CD1c-positive myeloid dendritic cell (primary cell): ENCODE measurements around the gene CLEC1A.
A peak's percentile ranks its signal among the peaks of the same experiment; 100 is the strongest.

ENCODE experiments used
- DNase-seq: peaks from one replicate; pipeline ENCODE4 v3.0.0-alpha.2; 2016; ENCODE audit errors: extremely low spot score

Gene CLEC1A

DNA sequence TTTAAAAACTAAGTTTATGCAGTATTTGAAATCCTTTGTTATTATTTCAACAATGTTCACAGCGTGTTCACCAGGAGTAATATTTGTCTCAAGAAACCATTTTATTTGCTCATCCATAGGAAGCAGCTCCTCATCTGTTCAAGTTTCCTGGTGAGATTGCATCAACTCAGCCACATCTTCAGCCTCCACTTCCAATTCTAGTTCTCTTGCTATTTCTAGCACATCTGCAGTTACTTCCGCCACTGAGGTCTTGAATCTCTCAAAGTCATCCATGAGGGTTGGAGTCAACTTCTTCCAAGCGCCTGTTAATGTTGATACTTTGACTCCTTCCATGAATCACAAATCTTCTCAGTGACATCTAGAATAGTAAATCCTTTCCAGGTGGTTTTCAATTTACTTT lies 50.3 kb downstream of the CLEC1A start:
- peak; percentile 29 for DNase-seq

DNA sequence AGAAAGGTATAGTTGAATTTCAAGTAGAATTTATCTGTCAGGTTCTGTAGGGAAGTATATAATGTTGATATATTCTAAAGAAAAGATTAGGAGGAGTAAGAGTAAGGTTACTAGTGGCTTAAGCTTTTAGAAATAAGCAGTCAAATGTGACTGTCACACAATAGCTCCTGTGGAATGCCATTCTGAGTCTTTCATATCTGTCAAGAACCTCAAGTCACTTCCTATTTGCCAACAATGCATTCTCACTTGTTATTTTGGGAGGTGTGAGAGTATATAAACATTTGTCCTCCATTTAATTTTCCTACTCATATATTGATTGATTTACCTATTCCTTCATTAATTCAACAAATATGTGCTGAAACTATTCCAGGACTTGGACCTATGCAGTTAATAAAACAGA lies 56.6 kb downstream of the CLEC1A start:
- DNase-seq, result no peak

DNA sequence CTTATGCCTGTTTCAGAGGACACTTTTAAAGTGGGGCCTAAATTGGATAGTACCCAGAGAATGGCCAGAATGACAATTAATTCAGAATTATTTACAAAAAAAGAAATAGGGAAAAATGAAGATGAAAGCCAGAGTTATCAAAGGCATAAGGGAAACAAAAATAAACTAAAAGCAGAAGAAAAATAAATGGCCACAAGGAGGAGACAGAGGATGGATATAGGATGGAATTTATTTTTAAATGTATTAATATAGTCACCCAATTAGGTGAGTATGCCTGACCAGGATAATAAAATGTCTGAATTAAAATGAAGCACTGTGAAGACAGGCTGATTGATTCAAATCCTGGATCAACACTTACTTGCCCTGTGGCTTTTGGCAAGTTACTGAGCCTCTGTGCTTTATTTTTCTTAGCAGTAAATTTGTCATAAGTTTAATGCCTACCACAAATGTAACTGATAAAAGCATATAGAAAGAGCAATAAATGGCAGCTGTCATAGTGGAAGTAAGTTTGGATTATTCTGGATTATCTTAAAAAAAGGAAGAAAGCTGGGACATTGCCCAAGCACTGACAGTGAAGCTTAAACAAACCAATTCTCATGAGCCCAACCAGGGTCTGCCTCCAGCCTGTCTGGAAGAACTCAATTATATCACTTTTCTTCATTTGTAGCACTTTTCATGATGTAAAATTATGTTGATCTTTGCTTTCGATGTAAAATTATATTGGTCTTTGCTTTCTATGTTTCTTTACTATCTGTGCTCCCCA lies 64.8 kb downstream of the CLEC1A start:
- DNase-seq, result peak; percentile 51

DNA sequence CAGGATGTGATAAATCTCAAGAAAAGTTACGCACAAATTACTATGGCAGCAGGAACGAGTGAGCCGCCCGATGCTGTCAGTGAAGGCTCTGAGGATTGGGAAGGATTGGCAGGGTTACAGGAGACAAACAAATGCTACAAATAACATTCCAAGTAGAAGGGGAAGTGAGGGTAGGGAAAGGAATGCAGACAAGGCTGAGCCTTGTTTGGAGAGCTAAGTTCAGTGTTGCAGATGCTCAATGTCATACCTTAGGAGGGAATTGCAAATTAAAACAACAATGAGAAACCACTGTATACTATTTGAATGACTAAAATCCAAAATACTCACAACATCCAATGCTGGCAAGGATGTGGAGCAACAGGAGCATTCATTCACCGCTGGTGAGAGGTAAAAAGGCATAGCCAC lies 67.0 kb downstream of the CLEC1A start:
- DNase-seq, result peak; percentile 38

DNA sequence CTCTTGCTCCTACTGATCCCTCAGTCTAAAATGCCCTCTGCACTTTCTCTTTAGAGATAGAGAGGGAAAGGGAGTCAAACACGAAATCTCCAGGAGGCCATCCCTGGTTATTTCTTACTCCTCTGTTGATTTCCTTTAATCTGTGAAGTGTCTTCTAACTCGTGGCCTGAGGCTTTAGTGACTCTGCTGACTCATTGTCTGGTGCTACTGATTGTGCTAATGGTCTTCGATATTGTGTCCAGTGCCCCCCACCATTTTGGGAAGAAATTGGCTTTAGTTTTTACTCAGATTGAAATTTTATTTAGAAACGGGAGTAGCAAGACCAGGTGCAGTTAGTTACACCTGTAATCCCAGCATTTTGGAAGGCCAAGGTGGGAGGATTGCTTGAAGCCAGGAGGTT lies 67.5 kb downstream of the CLEC1A start:
- peak; percentile 20 for DNase-seq

DNA sequence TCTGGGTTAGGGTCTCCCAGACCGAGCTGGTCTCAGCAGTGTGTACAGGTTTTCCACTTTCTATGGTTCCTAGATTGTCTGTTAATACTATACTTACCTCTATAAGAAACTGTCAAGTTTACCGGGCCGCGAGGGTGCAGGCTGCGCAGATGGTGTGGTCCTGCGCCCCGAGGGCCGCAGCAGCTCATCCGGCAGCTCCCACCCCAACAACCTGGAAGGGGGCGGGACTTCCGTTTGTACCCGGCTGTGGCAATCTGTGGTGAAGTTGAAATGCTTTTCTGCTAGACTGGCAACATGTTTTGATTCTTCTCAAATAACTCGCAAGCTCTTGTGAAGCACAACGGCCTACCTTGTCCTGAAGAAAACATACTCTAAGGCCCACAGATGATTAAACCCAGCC lies 68.3 kb downstream of the CLEC1A start, which contains the start of gene CLEC9A:
Gene CLEC9A, plus strand, starts transcription at position 237 of the 400 bp plus-strand sequence. CDS start 22,006 bp downstream, outside the sequence.
- DNase-seq, result no peak

DNA sequence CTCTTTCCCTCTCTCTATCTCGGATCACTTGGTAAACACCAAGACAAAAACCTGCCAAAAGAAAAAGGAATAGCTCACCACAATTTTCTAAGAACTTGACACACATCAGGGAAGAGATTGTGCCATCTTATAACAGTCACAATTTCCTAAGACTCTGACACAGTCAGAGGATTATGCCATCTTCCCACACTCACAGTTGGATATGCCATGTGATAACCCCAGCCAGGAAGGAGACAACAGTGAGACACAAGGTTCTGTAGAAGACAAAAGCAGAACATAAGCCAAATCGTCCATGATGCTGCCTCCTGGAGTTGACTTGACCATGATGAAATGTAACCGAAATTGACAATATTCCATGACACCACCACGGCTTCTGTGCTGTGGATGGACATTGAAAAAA lies 71.1 kb downstream of the CLEC1A start:
- peak; percentile 96 for DNase-seq

DNA sequence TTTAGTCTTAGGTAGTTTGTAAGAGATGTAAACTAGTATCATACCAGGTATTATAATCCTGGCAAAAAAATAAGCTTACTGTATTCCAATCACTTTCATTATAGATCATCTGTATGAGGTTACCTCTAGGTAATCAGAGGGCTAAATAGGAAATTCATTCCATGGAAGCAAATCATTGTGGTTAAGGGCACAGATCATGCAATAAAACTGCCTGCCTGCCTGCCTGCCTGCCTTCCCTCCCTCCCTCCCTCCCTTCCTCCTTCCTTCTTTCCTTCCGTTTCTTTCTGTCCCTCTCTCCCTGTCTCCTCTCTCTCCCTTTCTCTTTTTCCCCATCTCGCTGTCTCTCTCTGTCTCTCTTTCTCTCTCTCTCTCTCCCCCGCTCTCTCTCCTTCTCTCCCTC lies 71.5 kb downstream of the CLEC1A start:
- peak; percentile 41 for DNase-seq

DNA sequence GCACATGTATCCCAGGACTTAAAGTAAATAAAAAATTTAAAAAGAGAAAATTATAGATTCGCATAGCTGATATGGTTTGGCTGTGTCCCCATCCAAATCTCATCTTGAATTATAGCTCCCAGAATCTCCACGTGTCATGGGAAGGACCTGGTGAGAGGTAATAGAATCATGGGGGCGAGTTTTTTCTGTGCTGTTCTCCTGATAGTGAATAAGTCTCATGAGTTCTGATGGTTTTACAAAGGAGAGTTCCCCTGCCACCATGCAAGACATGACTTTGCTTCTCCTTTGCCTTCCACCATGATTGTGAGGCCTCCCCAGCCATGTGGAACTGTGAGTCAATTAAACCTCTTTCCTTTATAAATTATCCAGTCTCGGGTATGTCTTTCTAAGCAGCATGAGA lies 72.1 kb downstream of the CLEC1A start:
- peak; percentile 35 for DNase-seq

DNA sequence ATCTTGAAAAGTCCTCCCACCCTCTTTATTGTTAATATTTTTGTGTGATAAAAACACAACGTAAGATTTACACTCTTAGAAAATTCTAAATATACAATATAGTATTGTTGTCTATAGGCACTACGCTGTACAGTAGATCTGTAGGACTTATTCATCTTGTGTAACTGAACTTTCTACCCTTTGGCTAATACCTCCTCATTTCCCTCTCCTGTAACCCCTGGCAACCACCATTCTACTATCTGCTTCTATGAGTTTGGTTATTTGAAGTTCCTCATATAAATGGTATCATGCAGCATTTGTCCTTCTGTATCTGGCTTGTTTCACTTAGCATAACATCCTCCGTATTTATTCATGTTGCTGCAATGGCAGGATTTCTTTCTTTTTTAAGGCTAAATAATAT lies 73.5 kb downstream of the CLEC1A start:
- DNase-seq, result peak; percentile 54

DNA sequence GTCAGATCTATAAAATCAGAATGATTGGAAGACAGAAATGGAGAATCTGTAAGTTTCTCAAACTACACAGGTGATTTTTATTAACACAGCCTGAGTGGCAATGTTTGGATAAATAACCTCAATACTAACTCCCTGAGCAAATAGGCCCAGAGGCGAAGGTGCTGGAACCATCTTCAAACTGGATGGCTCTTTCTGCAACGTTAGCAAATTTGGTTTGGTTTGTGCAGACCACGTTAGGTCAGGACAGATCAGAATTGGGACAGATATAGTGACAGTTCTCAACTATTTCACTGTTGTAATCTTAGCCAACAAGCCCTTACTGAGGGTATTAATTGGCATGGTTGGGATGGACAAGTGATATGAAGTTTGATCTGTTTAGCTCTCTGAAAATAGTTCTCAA lies 77.4 kb downstream of the CLEC1A start:
- DNase-seq, result no peak
